HG02763 (cell line): Measurements from ENCODE around the gene TTYH3.
"Not testable (repeated sequence)": the region's sequence is repeated elsewhere in the genome, so short reads cannot be mapped to it uniquely, and the experiment has no call there.

Experiments
- ATAC-seq: cut with Tn5 transposase; IDR thresholded peaks from one replicate; pipeline ENCODE4 v1.9.1; 2021; ENCODE audit warnings: mild to moderate bottlenecking, moderate library complexity; ENCODE audit not compliant: unreplicated experiment

The TTYH3 gene

DNA sequence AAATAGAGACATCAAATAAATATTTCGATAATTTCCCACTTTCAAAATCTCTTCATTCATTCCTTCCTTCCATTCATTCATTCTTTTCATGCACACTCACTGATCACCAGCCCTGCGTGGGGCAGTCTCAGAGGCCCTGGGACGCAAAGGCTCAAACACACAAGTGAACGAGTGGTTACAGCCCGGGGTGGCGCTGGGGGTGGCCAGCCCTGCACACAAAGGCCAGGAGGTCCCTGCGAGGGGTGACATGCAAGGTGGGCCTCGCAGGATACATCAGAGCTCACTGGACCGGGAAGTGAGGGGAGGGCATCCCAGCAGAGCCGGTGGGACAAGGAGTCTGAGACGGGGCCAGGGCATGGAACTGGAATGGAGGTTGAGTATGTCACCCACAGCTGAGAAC is 29.9 kb upstream of the TTYH3 start:
- ATAC-seq, result no peak

DNA sequence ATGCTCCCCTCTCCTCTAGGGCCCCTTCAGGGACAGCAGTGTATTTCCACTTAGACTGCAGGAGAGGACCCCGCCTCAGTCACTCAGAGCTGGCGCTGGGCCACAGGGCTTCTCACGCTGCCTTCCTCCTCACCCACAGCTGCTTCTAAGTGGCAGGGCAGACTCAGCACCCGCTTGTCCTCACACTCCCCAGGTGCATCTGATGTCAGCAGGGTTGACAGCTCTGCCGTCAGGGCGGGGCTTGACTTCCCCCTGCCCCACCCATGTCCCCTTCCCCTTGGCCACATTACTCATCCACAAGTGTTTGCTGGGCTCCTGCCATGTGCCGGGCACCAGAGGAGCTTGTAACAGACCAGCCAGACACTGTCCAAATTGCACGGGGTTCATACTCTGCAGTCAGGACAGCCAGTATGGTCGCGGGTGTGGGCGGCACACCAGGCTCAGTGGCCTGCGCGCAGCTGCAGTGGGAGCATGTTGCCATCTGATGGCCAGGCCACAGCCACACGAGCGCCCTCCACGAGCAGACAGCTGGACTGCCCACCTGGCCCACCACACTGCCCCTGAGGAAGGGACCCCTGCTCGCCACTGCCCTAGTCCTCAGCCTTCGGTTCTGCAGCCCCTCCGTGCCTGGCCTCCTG is 29.3 kb upstream of the TTYH3 start:
- ATAC-seq, result no peak

DNA sequence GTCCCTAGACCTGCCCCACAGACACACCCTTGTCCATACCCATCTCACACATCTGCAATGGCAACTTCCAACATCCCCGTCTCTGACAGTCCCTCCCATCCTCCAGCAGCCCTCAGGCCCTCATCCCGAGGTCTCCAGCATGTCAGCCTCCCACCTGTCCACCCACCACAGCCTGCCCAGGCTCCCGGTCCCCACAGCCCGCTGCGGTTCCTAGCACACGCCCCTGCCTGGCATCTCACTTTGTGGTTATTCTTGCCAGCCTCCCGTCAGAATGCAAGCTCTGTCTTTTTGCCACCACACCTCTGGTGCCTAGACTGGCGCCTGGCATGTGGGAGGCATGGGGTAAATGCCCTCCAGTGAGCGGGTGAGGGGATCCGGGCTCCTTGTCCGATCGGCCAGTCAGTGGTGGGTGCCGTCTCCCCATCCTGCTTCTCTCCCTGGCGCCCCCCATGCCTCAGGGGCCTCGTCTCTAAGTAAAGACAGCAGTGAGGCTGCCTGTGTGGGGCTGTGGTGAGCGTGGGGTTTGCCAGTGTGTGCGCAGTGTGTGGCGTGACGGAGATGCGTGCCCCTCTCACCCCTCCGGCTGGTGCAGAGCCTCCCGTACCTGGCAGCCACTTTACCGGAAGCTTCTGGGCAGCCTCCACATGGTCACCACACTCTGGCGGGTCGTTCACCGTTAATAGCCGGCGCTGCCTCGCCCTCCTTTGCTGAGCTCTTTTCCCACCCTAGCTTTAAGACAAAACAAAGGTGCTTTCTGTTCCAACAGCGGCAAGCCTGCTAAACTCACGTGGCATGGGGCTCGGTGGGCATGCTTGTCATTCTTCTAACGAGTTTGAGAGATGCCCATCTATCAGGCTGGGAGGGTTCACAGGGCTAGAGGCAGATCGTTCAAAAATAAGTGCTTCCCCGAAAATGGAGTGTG is 28.5 kb upstream of the TTYH3 start:
- ATAC-seq, result no peak

GRCh38 chr7:2604608-2605174 is 27.1 kb upstream of the TTYH3 start:
- ATAC-seq, result no peak

- ATAC-seq, result no peak
These were observed 25.9 kb upstream of the TTYH3 start for GRCh38 chr7:2605608-2606538.

GRCh38 chr7:2606539-2606936 is 25.2 kb upstream of the TTYH3 start:
- no peak for ATAC-seq

- no peak for ATAC-seq
These were observed 24.5 kb upstream of the TTYH3 start for GRCh38 chr7:2607122-2607922.

DNA sequence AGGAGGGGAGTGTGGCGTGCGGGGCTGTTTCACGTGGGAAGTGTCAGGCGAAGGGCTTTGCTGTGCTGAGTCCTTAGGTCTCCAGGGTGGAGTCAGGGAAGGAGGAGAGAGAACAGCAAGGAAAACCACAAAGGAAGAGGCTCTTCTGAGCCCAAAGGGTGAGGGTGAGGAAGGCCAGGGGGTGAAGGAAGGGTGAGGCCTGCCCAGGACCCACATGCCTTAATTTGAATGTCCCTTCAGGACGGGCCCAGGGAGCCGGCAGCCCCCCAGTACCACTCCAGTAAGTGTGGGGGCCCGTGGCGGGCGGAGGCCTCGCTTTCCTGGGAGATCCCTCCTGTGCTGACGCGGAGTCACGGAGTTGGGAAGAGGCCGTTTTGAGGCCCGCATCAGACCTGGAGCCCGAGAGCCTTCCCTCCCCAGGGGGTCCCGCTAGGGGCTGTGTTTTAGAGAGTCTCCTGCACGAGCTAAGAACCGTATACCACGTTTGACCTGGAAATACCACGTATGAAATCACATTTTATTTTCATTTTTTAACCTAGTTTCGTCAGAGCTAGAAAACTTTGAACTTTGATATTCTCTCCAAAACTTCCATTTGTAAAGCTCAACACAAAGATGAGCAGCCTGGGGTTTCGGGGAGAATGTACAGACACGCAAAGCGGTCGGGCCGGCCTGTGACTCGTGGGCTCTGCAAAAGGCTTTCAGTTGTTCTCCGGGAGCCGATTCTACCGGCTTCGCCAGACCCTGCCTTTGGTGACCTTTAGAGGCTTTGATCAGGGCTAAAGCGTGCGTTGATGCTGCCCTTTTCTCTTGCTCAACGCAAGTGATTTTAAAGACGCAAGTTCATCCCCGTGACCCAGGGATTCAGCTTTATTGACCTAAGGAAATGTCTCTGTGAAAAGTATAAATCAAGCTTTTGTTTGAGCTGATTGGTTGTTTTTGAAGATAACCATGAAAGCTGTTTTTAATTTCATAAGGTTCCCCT is 23.6 kb upstream of the TTYH3 start:
- ATAC-seq, result no peak

DNA sequence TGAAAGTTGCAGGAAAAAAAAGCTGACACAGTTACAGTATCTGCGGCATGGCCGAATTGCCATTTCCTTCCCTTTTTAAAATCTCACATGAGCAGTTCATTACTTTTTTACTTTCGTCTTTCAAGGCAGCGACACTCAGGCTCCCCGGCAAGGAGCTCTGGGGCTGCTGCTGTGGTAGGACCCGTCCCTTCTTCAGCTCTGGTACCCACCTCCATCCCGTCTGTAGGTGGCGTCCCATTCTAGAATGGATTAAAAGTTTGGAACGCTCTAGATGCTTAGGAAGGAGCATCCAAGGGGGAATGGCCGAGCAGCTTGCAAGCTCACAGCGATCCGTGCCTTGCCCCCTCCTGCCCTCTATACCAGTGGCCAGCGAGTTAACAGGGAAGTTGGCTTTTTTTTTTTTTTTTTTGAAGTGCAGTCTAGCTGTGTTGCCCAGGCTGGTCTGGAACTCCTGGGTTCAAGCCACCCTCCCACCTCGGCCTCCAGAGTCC is 22.8 kb upstream of the TTYH3 start:
- ATAC-seq, result no peak

DNA sequence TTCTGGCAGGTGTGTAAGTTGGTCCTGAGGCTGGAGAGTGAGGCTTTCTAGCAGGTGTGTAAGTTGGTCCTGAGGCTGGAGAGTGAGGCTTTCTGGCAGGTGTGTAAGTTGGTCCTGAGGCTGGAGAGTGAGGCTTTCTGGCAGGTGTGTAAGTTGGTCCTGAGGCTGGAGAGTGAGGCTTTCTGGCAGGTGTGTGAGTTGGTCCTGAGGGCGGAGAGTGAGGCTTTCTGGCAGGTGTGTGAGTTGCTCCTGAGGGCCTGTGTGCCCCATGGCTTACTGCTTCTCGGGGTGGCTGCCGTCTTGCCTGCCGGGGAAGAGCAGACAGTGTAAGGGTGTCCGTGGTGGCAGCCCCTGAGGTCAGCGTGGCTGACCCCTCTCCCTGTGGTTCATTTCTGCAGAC is 22.1 kb upstream of the TTYH3 start:
- ATAC-seq, result not testable (repeated sequence)

GRCh38 chr7:2610466-2610865 is 21.3 kb upstream of the TTYH3 start:
- ATAC-seq, result no peak

DNA sequence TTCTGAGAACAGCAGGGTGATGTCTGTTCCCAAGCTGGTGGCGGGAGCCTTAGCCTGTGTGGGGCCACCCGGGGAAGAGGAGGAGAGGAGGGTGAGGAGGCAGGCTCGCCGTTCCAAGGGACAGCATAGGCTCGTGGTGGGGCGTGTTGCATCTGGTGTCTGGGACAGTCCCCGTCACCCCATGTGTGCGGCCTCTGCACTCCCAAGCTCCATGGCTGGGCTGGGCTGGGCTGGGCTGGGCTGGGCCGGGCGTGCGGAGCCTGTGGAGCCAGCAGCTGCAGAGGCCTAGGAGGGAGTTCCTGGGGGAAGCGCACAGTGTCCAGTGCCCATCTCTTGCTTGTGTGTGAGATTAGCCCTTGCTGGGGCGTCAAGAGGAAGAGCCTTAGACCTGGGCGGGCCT is 20.9 kb upstream of the TTYH3 start:
- no peak for ATAC-seq

GRCh38 chr7:2611401-2611800 is 20.4 kb upstream of the TTYH3 start:
- ATAC-seq, result no peak

DNA sequence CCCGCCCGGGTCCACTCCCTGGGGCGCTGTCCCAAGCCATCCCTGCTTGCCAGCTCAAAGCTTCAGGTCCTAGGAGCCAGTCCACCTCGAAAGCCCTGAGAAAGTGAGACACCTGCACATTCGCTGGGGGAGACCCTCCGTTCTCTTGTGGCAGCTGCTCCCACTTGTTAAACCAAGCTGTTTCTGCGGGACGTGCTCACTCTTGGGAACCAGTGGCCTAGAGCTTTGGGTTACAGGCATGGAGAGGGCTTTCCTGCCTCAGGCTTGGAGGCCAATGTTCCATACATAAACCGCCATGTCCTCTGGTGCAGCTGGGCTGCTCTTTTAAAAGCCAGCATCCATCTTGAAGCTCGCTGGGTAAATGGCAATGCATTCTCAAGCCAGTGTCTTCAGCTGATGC is 19.9 kb upstream of the TTYH3 start:
- no peak for ATAC-seq

GRCh38 chr7:2612445-2613097 is 19.2 kb upstream of the TTYH3 start:
- ATAC-seq, result no peak

DNA sequence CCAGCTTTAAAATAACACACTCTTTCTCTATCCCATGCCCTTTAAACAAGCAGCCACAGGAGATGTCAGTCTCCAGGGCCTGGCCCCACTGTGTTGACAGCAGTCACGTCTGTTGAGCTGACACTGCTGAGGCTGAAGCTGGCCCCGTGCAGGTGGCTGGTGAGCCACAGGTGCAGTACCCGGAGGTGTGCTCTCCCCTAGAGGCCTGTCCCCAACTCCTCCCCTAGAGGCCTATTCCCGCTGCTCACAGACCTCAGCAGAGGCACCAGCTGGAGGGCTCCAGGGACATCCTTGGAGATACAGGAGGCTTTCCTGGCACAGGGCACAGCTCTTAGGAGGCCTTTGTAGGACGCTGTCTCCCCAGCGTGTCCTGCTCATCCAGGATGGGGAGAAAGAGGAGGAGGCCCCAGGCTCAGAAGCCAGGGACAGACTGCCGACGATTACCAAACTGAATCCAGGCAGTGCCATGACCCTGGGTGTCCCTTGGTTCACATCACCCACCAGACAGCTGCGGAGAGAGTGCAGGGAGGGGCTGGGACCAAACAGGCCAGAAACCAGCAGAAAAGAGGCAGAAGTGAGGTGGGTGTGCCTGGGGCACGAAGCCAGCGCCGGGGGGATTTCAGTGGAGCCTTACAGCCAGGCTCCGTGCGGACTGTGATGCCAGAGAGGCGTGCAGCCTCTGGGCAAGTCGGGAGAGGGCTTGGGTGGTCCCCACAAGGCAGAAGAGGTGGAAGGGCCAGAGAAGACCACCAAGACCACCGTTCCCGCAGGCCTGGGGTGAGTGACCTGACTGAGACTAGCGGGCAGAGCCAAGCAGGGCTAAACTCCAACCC is 18.5 kb upstream of the TTYH3 start:
- no peak for ATAC-seq

DNA sequence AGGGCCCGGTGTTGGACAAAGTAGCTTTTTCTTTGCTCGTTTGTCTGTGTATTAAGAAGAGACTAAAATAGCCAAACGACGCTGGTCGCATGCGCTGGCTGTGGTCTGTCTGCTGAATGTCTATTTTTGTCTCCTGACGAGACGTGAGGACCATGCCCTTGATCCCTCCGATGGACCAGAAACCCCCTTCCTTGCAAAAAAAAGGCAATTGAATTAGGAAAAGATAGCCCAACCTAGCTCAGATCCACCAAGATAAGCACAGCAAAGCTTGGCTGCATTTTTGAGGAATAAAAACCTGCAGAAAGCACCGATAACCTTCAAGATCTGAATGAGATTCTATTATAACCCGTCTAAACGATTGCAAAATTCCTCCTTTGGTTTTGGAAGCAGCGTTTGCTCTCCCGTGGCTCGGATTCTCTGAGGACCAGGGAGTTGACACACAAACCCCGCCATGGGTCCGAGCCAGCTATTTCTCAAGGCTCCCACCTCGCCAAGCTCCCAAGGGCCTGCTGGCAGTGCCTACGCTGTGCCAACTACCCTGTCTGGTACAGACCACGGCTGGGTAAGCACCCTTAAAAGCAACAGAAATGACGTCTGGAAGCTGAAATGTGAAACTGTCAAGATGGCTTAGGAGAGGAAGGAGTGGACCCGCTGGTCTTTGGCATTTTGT is 17.7 kb upstream of the TTYH3 start:
- ATAC-seq, result no peak
